ENCODE measurements around the gene LPCAT2. TPM values are rescaled to one million over a fixed set of nuclear protein-coding genes. Genes with fewer than 3 reads are reported as not detected.

Gene LPCAT2
- total and polyA plus RNA-seq, 2 of the 8 experiments (the other 6 are each of a cell fraction or from before 2014, with no cell fraction given): 2.2 to 10.6 TPM

DNA sequence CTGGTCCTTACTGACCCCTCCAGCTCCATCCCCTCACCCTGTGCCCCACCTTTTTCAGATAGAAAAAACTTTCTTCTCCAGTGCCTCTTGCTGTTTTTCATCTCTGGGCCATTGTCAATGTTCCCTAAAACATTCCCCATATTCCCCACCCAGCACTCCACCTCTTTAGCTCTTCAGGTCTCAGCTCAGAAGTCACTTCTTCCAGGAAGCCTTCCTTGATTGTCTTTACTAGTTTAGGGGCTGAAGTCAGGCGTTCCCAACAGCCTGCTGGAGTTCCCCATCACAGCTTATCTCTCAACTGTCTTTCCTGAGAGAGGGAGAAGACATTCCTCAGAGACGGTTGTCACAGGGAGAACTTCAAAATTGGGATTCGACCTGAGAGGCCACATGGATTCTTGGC, 31.1 kb upstream of the LPCAT2 start (continued):
- TF ChIP-seq SIX5 (IDR thresholded peaks at IDR 0.05; ENCODE audit: low read depth, low read length): no peak
- no peak for TF ChIP-seq CBX5 (IDR thresholded peaks at IDR 0.05; ENCODE audit: low read depth, low read length)
- no peak for TF ChIP-seq CHD1 (IDR thresholded peaks at IDR 0.05; ENCODE audit: low read depth, low read length)
- TF ChIP-seq GABPA (IDR thresholded peaks at IDR 0.05; ENCODE audit: borderline replicate concordance, insufficient read depth, low read length): no peak
- TF ChIP-seq ZNF274 (IDR thresholded peaks at IDR 0.05; ENCODE audit: borderline replicate concordance, extremely low read depth, low read length): no peak
- TF ChIP-seq TAF1 (IDR thresholded peaks at IDR 0.05; ENCODE audit: low read depth, low read length): no peak
- no peak for TF ChIP-seq CEBPB (IDR thresholded peaks at IDR 0.05; ENCODE audit: low read depth, low read length)
- no peak for TF ChIP-seq ASH2L (IDR thresholded peaks at IDR 0.05; ENCODE audit: low read length)
- TF ChIP-seq RAD21 (IDR thresholded peaks at IDR 0.05 in 1 of 2, conservative IDR thresholded peaks at IDR 0.05 in 1 of 2; ENCODE audit: low read depth in 2 of 2, low read length in 2 of 2): no peak
